ENCODE results near the gene PPIF.

Gene PPIF

DNA sequence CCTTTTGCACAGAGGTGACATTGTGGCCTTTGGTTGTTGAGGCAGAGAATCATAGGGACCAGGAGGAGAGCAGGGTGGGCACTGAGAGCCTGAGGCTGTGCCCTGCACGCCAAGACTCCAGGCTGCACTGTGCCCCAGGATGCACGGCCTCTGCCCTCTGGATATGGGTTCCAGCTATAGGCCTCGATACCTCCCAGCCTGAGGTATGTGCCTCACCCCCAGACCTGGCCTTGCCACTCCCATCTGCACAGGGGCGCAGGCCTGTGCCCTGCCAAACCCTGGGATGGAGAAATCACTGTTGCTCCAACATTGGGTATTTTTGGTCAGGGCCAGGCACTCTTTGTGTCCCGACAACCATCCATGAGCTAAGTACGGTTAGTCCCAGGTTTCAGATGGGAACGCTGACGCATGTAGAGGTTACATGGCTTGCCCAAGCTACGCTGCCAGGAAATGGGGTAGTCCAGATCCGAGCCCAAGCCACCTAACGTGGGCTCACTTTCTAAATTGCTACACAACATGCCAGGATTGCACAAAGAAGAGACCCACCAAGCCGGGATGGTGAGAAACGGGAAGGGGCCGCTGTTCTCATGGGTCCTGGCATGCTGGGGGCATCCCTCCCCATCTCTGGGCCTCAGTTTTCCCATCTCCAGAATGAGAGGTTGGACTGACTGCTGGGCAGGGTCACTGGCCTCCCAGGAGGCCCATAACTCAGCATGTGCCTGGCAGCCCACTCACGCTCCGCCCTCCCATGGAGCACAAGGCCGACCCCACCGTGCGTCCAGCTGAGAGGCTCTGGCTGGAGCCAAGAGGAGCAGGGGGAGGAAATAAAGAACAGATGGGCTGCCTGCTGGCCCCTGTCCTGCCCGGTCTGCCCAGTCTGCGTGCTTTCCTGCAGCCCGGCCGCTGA is 54.0 kb downstream of the PPIF start:
- TF ChIP-seq, protein P1, sequence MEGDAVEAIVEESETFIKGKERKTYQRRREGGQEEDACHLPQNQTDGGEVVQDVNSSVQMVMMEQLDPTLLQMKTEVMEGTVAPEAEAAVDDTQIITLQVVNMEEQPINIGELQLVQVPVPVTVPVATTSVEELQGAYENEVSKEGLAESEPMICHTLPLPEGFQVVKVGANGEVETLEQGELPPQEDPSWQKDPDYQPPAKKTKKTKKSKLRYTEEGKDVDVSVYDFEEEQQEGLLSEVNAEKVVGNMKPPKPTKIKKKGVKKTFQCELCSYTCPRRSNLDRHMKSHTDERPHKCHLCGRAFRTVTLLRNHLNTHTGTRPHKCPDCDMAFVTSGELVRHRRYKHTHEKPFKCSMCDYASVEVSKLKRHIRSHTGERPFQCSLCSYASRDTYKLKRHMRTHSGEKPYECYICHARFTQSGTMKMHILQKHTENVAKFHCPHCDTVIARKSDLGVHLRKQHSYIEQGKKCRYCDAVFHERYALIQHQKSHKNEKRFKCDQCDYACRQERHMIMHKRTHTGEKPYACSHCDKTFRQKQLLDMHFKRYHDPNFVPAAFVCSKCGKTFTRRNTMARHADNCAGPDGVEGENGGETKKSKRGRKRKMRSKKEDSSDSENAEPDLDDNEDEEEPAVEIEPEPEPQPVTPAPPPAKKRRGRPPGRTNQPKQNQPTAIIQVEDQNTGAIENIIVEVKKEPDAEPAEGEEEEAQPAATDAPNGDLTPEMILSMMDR (IDR thresholded peaks at IDR 0.05; ENCODE audit: insufficient read depth, low read length, poor library complexity, severe bottlenecking) = no peak
- H3K36me3 ChIP-seq (ENCODE audit: control insufficient read depth, insufficient read depth, low read length) = no peaks in the 10 kb centered on the region
- DNase-seq (ENCODE audit: extremely low read depth, insufficient read length) = no peak
- no peak overlapping the region for H3K4me3 ChIP-seq (replicated peaks; ENCODE audit: low read depth, low read length)
- peaks cover 1% of the 10 kb centered on the region for H3K27me3 ChIP-seq (replicated peaks; ENCODE audit: control insufficient read depth, insufficient read depth, low read length)

DNA sequence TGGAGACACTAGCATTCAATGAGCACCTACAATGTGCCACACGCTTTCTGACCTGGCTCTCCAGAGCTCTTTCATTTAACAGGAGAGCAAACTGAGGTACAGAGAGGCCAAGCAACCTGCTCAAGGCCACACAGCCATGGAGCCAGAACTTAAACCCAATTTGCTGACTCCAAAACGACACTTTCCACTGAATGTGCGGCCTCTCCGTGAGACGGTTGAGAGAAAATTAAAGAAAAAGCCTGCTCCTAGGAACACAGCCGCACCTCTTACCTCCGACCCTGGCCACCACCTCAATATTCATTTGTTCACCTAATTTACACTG is 55.3 kb downstream of the PPIF start:
- no peak for DNase-seq (ENCODE audit: extremely low read depth, insufficient read length)
- H3K36me3 ChIP-seq (ENCODE audit: control insufficient read depth, insufficient read depth, low read length) = no peaks in the 10 kb centered on the region
- TF ChIP-seq, protein P1 (IDR thresholded peaks at IDR 0.05; ENCODE audit: insufficient read depth, low read length, poor library complexity, severe bottlenecking) = no peak
- no peak overlapping the region for H3K4me3 ChIP-seq (replicated peaks; ENCODE audit: low read depth, low read length)
- H3K27me3 ChIP-seq (replicated peaks; ENCODE audit: control insufficient read depth, insufficient read depth, low read length) = peaks cover 1% of the 10 kb centered on the region

DNA sequence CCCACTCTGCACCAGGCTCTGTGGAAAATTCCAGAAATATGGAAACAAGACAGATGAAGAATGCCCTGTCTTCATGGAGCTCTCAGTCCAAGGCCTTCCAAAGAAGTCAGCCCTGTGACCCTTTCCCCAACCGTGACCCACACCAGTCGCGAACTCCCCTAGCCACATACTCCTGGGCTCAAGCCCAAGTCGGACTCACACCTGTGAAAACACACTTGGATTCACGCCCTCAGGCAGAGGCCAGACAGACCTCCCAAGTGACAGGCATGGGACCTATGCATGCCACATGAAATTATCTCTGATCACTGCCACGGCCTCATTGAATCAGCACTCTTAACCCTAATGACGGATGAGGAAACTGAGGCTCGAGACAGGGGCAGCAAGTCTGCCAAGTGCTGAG is 55.7 kb downstream of the PPIF start:
- TF ChIP-seq, protein P1 (IDR thresholded peaks at IDR 0.05; ENCODE audit: insufficient read depth, low read length, poor library complexity, severe bottlenecking) = no peak
- DNase-seq (ENCODE audit: extremely low read depth, insufficient read length) = no peak
- Histone ChIP-seq H3K27me3 (replicated peaks; ENCODE audit: control insufficient read depth, insufficient read depth, low read length) (peaks cover 1% of the 10 kb centered on the region), H3K36me3 (ENCODE audit: control insufficient read depth, insufficient read depth, low read length) (no peaks in the 10 kb centered on the region), H3K4me3 (replicated peaks; ENCODE audit: low read depth, low read length) (no peak overlapping the region)

DNA sequence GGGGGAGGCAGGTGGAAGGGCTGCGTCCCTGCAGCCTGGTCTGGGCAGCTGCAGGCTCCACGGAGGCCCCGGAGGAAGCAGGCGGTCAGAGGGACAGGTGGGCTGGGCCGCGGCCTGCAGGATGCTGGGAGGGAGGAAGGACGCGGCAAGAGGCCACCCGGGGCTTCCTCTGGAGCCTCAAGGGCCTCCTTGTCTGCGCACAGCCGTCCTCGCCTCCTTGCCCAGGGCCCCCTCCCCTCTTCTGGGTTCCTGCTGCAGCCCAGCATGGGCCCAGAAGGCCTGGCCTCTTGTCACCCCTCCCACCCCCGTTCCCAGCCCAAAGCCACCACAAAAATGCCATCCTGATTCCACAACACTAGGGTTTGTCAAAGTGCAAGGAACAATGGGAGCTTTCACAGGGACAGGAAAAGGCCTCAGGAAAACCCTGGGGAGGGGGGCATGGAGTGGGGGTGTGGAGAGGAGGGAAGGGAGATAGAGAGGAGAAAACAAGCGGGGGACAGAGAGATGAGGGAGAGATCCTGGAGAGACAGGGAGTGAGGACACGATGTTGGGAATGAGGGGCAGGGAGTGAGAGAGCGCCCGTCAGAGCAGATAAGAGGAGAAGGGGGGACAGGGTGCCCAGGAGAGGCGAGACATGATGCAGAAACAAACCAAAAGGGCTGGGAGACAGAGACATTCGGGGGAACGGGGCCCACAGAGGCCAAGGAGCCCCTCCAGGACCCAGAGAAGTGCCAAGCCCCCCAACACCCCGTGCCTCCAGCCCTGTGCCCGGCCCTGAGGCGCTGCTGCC is 56.4 kb downstream of the PPIF start:
- Histone ChIP-seq H3K36me3 (ENCODE audit: control insufficient read depth, insufficient read depth, low read length) (no peaks in the 10 kb centered on the region), H3K4me3 (replicated peaks; ENCODE audit: low read depth, low read length) (no peak overlapping the region), H3K27me3 (replicated peaks; ENCODE audit: control insufficient read depth, insufficient read depth, low read length) (peaks cover 1% of the 10 kb centered on the region)
- DNase-seq (ENCODE audit: extremely low read depth, insufficient read length) = no peak
- TF ChIP-seq, protein P1 (IDR thresholded peaks at IDR 0.05; ENCODE audit: insufficient read depth, low read length, poor library complexity, severe bottlenecking) = no peak

DNA sequence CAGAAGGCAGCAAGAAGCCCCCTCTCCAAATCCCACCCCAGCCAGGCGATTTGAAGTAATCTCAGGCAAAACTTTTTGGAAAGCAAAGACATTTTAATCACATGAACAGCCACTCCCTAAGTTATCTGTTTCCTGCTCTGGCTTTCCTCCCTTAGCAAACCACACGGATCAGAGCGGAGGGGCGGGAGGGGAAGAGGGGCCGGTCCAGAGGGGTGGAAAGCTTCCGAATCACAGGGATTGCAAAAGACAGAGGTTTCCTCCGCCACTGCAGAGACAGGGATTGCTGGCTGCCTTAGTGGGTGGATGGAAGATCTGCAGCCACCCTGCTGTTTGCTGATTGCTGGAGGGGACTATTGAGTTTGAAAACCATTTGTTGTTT is 57.0 kb downstream of the PPIF start:
- no peaks in the 10 kb centered on the region for H3K36me3 ChIP-seq (ENCODE audit: control insufficient read depth, insufficient read depth, low read length)
- DNase-seq (ENCODE audit: extremely low read depth, insufficient read length) = no peak
- no peak overlapping the region for H3K4me3 ChIP-seq (replicated peaks; ENCODE audit: low read depth, low read length)
- TF ChIP-seq, protein P1 (IDR thresholded peaks at IDR 0.05; ENCODE audit: insufficient read depth, low read length, poor library complexity, severe bottlenecking) = no peak
- peaks cover 1% of the 10 kb centered on the region for H3K27me3 ChIP-seq (replicated peaks; ENCODE audit: control insufficient read depth, insufficient read depth, low read length)

Data from GM06990 (cell line).